ENCODE data around the gene TMPRSS13. TPM values are rescaled to one million over a fixed set of nuclear protein-coding genes. Genes with fewer than 3 reads are reported as not detected.
"Not testable (repeated sequence)": the region's sequence is repeated elsewhere in the genome, so short reads cannot be mapped to it uniquely, and the experiment has no call there.

Gene TMPRSS13
- under 1 TPM in 2 of 4 donors, not detected in 2; 0.27 to 0.79 TPM for total RNA-seq

DNA sequence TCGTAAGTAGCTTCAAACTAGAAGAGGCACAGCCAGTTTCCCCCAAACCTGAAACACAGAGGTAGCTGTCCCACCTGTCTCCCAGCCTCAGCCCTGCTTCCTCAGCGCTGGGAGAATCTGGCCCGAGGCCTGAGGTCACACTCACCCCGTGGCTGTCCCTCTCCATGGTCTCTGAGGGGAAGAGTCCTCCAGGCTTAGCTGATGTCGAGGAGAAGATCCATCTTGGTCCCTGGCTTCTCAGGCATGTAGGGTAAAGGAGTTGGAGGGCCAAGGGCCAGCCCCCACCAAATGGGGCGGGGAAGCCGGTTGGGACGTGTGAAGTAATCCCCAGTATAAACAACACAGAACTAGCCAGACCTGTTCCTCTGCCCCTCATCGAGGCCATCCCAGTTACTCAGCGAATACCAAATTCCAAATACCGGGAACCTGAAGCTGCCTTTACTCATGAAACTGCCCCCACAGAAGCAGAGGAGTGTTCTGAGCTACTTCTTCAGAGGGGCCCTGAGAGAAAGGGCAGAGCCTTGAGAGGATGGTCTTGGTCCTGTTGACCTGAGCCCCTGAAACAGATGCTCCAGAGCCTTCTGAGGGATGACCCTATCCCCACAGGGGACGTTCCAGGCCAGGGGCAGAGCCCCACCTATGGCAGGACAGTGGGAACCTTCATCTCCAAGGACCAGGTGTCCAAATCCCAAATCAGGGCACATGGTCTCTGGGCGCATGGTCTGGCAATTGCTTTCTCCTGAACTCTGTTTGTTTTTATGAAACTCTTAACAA lies at the start of gene TMPRSS13:
TSS of gene TMPRSS13 (minus strand) at position 261 of the 774 bp plus-strand sequence. CDS start at position 166, 95 bp downstream.
- no peak for TF ChIP-seq EP300 (IDR thresholded peaks at IDR 0.05; ENCODE audit: low read depth)
- TF ChIP-seq, protein P1, sequence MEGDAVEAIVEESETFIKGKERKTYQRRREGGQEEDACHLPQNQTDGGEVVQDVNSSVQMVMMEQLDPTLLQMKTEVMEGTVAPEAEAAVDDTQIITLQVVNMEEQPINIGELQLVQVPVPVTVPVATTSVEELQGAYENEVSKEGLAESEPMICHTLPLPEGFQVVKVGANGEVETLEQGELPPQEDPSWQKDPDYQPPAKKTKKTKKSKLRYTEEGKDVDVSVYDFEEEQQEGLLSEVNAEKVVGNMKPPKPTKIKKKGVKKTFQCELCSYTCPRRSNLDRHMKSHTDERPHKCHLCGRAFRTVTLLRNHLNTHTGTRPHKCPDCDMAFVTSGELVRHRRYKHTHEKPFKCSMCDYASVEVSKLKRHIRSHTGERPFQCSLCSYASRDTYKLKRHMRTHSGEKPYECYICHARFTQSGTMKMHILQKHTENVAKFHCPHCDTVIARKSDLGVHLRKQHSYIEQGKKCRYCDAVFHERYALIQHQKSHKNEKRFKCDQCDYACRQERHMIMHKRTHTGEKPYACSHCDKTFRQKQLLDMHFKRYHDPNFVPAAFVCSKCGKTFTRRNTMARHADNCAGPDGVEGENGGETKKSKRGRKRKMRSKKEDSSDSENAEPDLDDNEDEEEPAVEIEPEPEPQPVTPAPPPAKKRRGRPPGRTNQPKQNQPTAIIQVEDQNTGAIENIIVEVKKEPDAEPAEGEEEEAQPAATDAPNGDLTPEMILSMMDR (IDR thresholded peaks at IDR 0.05): no peak
- TF ChIP-seq POLR2A (IDR thresholded peaks at IDR 0.05): no peak
- TF ChIP-seq POLR2AphosphoS5 (IDR thresholded peaks at IDR 0.05): no peak
- no peaks in the 10 kb centered on the region for H3K9me3 ChIP-seq
- no peak within 1 kb of the TSS for H3K27ac ChIP-seq
- intact Hi-C loops (cut with DNase I; ENCODE audit: low total_unique reads) (no loop called here), in situ Hi-C loops (cut with MboI; ENCODE audit: low pct_ligation_motif_present in 1 of 4, low pct_unique_long_range_greater_than_20kb in 1 of 4, low sequenced_read_pairs in 3 of 4) (loop anchor here in 2 of 4 donors (25.0 kb wide), 1 partner anchor 492 kb away; no protein-coding TSS in a partner anchor)
- H3K36me3 ChIP-seq: no peaks in the 10 kb centered on the region
- no peaks in the 10 kb centered on the region for H3K27me3 ChIP-seq
- peak; percentile 27 for DNase-seq
- peaks cover 0 to 17% (median 9%) of the 10 kb centered on the region in 4 donors for H3K4me1 ChIP-seq
- H3K4me3 ChIP-seq: no peak within 1 kb of the TSS
- WGBS, 2 donors (ENCODE audit: low coverage in 1 of 2): 40% methylated on average over 1 to 13 of the region's 13 CpGs

DNA sequence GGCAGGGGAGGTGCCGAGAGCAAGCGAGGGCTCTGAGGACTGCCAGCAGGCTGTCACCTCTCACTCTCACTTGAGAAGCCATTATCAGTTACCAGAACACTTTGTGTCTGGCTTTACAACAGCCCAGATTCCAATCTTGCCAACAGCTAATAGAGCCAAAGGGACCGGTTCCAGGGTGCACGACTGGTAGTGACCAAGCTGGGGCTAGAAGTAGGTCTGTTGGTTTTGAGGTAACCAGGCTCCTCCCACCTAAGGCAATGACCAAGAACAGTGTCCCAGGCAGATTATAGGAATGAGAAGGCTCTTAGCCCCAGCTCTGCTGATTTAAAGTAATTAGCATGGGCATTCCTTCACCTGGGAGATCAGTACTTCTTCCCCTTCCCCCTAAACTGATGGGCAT lies 49.8 kb upstream of the TMPRSS13 start:
- Histone ChIP-seq H3K9me3 (no peaks in the 10 kb centered on the region), H3K27ac (peak overlapping the region in 3 of 4 donors; percentile 7 to 55 (median 21)), H3K4me3 (no peak overlapping the region), H3K36me3 (no peaks in the 10 kb centered on the region), H3K27me3 (no peaks in the 10 kb centered on the region), H3K4me1 (no peaks in the 10 kb centered on the region)
- in situ Hi-C loops (cut with MboI; ENCODE audit: low pct_ligation_motif_present in 1 of 4, low pct_unique_long_range_greater_than_20kb in 1 of 4, low sequenced_read_pairs in 3 of 4) (no loop called here), intact Hi-C loops (cut with DNase I; ENCODE audit: low total_unique reads) (no loop called here)
- DNase-seq: no peak
- WGBS, 2 donors (ENCODE audit: low coverage in 1 of 2): 79% methylated on average over 4 of the region's 4 CpGs; no CpG with 5 or more reads in 1 of the 2 donors
- TF ChIP-seq, protein P1 (IDR thresholded peaks at IDR 0.05): no peak
- no peak for TF ChIP-seq POLR2A (IDR thresholded peaks at IDR 0.05)
- no peak for TF ChIP-seq EP300 (IDR thresholded peaks at IDR 0.05; ENCODE audit: low read depth)
- no peak for TF ChIP-seq POLR2AphosphoS5 (IDR thresholded peaks at IDR 0.05)

DNA sequence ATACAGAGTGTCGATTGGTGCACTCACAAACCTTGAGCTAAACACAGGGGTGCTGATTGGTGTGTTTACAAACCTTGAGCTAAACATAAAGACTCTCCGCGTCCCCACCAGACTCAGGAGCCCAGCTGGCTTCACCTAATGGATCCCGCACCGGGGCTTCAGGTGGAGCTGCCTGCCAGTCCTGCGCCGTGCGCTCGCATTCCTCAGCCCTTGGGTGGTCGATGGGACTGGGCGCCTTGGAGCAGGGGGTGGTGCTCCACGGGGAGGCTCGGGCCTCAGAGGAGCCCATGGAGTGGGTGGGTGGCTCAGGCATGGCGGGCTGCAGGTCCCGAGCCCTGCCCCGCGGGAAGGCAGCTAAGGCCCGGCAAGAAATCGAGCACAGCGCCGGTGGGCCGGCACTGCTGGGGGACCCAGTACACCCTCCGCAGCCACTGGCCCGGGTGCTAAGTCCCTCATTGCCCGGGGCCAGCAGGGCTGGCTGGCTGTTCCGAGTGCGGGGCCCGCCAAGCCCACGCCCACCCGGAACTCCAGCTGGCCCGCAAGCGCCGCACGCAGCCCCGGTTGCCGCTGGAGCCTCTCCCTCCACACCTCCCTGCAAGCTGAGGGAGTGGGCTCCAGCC lies 49.2 kb upstream of the TMPRSS13 start:
- H3K9me3 ChIP-seq; H3K27ac ChIP-seq; H3K4me3 ChIP-seq; in situ Hi-C loops (cut with MboI; ENCODE audit: low pct_ligation_motif_present in 1 of 4, low pct_unique_long_range_greater_than_20kb in 1 of 4, low sequenced_read_pairs in 3 of 4); H3K4me1 ChIP-seq; H3K27me3 ChIP-seq; intact Hi-C loops (cut with DNase I; ENCODE audit: low total_unique reads); DNase-seq; H3K36me3 ChIP-seq: not testable (repeated sequence)
- 97% methylated on average over 14 of the region's 36 CpGs; no CpG with 5 or more reads in 1 of the 2 donors for WGBS, 2 donors (ENCODE audit: low coverage in 1 of 2)

DNA sequence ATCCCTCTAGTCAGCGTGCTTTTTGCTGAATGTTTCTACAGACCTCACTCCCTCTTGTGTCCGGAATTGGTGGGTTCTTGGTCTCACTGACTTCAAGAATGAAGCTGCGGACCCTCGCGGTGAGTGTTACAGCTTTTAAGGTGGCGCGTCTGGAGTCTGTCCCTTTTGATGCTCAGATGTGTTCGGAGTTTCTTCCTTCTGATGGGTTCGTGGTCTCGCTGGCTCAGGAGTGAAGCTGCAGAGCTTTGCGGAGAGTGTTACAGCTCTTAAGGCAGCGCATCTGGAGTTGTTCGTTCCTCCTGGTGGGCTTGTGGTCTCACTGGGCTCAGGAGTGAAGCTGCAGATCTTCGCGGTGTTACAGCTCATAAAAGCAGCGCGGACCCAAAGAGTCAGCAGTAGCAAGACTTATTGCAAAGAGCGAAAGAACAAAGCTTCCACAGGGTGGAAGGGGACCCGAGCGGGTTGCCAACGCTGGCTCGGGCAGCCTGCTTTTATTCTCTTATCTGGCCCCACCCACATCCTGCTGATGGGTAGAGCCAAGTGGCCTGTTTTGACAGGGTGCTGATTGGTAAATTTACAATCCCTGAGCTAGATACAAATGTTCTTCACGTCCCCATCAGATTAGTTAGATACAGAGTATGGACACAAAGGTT lies 48.5 kb upstream of the TMPRSS13 start:
- H3K27me3 ChIP-seq; H3K9me3 ChIP-seq; DNase-seq; H3K4me3 ChIP-seq; H3K27ac ChIP-seq; in situ Hi-C loops (cut with MboI; ENCODE audit: low pct_ligation_motif_present in 1 of 4, low pct_unique_long_range_greater_than_20kb in 1 of 4, low sequenced_read_pairs in 3 of 4); intact Hi-C loops (cut with DNase I; ENCODE audit: low total_unique reads); H3K36me3 ChIP-seq: not testable (repeated sequence)
- 83 to 87% methylated on average over 10 to 23 of the region's 23 CpGs for WGBS, 2 donors (ENCODE audit: low coverage in 1 of 2)
- peaks cover 3 to 12% (median 9%) of the 10 kb centered on the region in 4 donors for H3K4me1 ChIP-seq

DNA sequence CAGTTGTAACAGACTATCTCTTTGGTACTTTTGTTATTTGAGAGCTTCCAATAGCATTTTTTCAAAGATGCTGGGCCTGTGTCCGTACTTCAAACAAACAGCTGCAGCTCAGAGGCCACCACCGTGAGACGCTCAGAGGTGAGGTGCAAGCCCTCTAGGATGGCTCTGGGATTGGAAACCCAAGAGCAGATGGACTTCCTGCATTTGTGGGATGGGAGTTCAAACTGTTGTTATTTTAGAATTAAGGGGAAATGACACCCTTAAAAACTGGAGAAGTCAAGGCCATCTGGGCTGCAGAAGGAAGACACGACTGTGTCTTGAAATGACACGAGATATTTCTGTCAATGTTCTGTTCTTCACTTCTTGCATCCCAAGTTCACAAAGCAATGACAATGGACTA lies 47.8 kb upstream of the TMPRSS13 start:
- no peaks in the 10 kb centered on the region for H3K27me3 ChIP-seq
- no peak overlapping the region for H3K4me3 ChIP-seq
- DNase-seq: no peak
- no peaks in the 10 kb centered on the region for H3K36me3 ChIP-seq
- TF ChIP-seq POLR2A (IDR thresholded peaks at IDR 0.05): no peak
- TF ChIP-seq, protein P1 (IDR thresholded peaks at IDR 0.05): no peak
- no peak for TF ChIP-seq EP300 (IDR thresholded peaks at IDR 0.05; ENCODE audit: low read depth)
- no peak for TF ChIP-seq POLR2AphosphoS5 (IDR thresholded peaks at IDR 0.05)
- H3K9me3 ChIP-seq: no peaks in the 10 kb centered on the region
- H3K4me1 ChIP-seq: peaks cover 3 to 19% (median 17%) of the 10 kb centered on the region in 4 donors
- 84 to 100% methylated on average over 4 to 5 of the region's 5 CpGs for WGBS, 2 donors (ENCODE audit: low coverage in 1 of 2)
- intact Hi-C loops (cut with DNase I; ENCODE audit: low total_unique reads): no loop called here
- peak overlapping the region in 1 of 4 donors; percentile 2 for H3K27ac ChIP-seq
- in situ Hi-C loops (cut with MboI; ENCODE audit: low pct_ligation_motif_present in 1 of 4, low pct_unique_long_range_greater_than_20kb in 1 of 4, low sequenced_read_pairs in 3 of 4): no loop called here

Measured in transverse colon (tissue), 4 donors.